Mammary epithelial cell (primary cell): Measurements from ENCODE around the gene LMNTD2.

Experiments
- EZH2 ChIP-seq: IDR thresholded peaks from 2 replicates; pipeline ENCODE4 v1.6.1; 2012; ENCODE audit warnings: low read length, inconsistent platforms, borderline replicate concordance
- TF ChIP-seq, protein P1 (sequence below), 2 donors: IDR thresholded peaks in 1 of 2; conservative IDR thresholded peaks in 1 of 2; 2 replicates each; pipeline ENCODE4 v1.5.1; 2011 to 2012; ENCODE audit warnings: inconsistent platforms in 2 of 2, low read length in 2 of 2, mild to moderate bottlenecking in 2 of 2, control low read depth in 1 of 2, low read depth in 1 of 2; ENCODE audit not compliant: insufficient read depth in 1 of 2; ENCODE audit errors: extremely low read depth in 1 of 2

DNA sequence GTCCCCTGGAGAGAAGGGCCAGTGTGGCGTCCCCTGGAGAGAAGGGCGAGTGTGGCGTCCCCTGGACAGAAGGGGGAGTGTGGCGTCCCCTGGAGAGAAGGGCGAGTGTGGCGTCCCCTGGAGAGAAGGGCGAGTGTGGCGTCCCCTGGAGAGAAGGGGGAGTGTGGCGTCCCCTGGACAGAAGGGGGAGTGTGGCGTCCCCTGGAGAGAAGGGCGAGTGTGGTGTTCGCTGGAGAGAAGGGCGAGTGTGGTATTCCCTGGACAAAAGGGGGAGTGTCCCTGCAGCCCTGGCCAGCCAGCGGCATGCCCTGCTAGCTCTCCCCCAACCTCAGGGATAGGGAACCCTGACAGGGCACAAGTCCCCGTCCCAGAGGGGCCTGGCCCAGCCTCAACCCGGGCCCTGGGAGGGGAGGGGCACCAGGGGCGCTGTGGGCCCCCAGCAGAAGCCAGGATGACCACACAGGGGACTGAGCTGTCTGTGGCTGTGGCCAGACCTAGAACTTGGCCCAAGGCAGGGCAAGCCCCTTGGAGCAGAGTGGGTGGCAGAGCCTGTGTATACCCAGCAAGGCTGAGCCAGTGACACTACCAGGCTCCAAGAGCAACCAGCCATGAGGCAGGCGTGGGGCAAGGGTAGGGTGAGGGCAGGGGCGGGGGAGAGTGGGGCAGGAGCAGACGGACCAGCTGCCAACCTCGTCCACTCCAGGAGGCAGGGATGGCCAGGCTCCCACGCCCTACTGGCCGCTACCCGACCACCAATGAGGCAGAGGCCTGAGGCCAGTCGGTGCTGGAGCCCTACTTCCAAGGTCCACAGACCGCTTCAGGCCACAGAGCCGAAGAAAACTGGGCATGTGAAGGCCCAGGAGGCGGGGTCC, 29.3 kb downstream of the LMNTD2 start:
- TF ChIP-seq, protein P1, sequence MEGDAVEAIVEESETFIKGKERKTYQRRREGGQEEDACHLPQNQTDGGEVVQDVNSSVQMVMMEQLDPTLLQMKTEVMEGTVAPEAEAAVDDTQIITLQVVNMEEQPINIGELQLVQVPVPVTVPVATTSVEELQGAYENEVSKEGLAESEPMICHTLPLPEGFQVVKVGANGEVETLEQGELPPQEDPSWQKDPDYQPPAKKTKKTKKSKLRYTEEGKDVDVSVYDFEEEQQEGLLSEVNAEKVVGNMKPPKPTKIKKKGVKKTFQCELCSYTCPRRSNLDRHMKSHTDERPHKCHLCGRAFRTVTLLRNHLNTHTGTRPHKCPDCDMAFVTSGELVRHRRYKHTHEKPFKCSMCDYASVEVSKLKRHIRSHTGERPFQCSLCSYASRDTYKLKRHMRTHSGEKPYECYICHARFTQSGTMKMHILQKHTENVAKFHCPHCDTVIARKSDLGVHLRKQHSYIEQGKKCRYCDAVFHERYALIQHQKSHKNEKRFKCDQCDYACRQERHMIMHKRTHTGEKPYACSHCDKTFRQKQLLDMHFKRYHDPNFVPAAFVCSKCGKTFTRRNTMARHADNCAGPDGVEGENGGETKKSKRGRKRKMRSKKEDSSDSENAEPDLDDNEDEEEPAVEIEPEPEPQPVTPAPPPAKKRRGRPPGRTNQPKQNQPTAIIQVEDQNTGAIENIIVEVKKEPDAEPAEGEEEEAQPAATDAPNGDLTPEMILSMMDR (conservative IDR thresholded peaks at IDR 0.05 in 1 of 2, IDR thresholded peaks at IDR 0.05 in 1 of 2; ENCODE audit: extremely low read depth in 1 of 2, insufficient read depth in 1 of 2, low read depth in 1 of 2, low read length in 2 of 2): no peak
- no peak for TF ChIP-seq EZH2
